ENCODE results near the gene LSM14A.
"Not testable (repeated sequence)": the region's sequence is repeated elsewhere in the genome, so short reads cannot be mapped to it uniquely, and the experiment has no call there.

GRCh38 chr19:34175173-34175572 is 2.9 kb downstream of the LSM14A start:
- TF ChIP-seq, protein P1, sequence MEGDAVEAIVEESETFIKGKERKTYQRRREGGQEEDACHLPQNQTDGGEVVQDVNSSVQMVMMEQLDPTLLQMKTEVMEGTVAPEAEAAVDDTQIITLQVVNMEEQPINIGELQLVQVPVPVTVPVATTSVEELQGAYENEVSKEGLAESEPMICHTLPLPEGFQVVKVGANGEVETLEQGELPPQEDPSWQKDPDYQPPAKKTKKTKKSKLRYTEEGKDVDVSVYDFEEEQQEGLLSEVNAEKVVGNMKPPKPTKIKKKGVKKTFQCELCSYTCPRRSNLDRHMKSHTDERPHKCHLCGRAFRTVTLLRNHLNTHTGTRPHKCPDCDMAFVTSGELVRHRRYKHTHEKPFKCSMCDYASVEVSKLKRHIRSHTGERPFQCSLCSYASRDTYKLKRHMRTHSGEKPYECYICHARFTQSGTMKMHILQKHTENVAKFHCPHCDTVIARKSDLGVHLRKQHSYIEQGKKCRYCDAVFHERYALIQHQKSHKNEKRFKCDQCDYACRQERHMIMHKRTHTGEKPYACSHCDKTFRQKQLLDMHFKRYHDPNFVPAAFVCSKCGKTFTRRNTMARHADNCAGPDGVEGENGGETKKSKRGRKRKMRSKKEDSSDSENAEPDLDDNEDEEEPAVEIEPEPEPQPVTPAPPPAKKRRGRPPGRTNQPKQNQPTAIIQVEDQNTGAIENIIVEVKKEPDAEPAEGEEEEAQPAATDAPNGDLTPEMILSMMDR (IDR thresholded peaks at IDR 0.05; ENCODE audit: insufficient read depth, low read length, poor library complexity, severe bottlenecking), result not testable (repeated sequence)
- not testable (repeated sequence) for TF ChIP-seq EZH2phosphoT487 (conservative IDR thresholded peaks at IDR 0.05; ENCODE audit: low read length)

Measured in SU-DHL-6 (cell line).